EH (cell line): ENCODE data around the gene ARID2.

ENCODE experiments used
- DNase-seq: peaks from one replicate; pipeline ENCODE4 v3.0.0-alpha.2; 2015; ENCODE audit warnings: low read depth

Gene ARID2

DNA sequence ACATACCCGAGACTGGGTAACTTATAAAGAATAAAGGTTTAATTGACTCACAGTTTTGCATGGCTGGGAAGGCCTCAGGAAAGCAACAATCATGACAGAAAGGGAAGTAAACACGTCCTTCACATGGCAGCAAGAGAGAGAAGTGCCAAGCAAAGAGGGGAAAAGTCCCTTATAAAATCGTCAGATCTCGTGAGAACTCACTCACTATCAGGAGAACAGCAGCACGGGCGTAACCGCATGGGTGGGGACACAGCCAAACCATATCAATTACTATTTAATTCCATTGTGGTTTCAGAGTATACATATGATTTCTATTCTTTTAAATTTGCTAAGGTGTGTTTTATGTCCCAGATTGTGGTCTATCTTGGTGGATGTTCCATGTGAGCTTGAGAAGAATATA is 142.9 kb downstream of the ARID2 start:
- DNase-seq = no peak

DNA sequence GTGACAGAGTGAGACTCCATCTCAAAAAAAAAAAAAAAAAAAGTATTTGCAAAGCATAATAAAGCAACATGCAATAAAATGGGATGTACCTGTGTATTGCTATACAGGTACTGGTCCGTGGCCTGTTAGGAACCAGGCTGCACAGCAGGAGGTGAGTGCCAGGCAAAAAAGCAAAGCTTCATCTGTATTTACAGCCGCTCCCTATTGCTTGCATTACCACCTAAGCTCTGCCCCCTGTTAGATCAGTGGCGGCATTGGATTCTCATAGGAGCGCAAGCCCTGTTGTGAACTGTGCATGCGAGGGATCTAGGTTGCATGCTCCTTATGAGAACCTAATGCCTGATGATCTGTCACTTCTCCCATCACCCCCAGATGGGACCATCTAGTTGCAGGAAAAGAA is 147.6 kb downstream of the ARID2 start:
- no peak for DNase-seq

DNA sequence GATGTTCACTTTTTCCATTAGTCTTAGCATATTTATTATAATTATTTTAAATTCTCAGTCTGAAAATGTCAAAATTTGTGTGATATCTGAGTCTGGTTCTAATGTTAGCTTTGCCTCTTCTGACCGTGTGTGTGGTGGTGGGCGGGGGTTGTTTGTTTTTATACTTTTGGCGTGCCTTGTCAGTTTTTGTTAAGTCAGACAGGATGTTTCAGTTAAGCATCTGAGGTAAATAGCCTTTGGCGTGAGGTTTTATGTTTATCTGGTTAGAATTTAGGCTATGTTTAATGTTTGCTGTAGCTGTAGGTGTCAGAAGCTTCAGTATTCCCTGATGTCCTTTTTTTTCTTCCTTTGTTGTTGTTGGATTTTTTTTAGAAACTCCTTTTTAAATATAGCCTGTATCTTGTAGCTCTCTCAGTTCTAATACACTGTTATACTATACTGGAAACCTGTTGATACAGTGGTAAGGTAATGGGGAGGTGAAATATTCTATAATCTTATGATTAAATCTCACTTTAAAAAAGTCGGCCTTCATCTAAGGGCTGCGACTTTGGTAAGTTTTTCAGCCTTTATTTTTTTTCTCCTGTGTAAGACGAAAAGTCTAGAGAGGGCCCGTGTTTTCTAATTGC is 149.2 kb downstream of the ARID2 start:
- peak; percentile 13 for DNase-seq

DNA sequence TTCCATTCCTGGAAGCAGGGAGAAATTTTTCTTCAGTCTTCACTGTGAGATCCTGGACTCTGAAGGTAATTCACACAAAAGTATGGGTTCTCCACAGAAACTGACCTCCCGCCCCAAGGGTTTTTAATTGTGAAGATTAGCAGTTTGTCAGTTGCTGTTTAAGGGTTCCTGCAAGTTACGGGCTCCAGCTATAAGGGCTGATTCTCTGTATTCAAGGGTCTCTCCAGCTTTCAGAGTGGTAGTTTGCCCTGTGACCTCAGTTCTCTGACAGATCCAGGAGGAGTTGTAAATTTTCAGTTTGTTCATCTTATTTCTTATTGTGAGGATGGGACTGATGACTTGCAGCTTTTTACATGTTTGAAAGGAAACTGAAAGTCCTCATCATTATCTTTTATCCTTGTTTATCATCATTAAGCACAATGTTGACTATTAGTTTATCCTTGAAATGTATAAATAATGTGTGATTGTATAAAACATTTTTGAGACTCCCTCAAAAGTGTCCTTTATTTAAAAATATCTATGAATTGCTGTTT is 149.9 kb downstream of the ARID2 start:
- no peak for DNase-seq

DNA sequence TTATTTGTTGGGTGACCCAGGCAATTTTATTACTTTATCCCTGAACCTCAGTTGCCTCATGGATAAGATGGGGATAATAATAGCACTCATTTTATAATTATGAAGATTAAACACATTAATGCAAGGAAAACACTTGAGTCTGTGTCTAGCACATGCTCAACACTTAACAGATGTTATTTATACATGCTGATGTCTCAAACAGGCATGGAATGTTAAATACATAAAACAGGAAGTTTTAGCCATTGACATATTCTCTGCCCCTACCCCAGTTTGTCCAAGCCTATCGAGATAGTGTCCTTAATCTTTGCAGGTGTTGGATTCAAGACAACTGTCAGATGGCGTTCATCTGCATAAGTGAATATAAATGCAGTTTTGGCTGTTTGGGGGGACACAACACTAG is 151.0 kb downstream of the ARID2 start:
- DNase-seq = no peak

- no peak for DNase-seq
Measured at GRCh38 chr12:45883187-45883586, 153.7 kb downstream of the ARID2 start.

- DNase-seq = no peak
Measured at GRCh38 chr12:45886685-45887084, 157.2 kb downstream of the ARID2 start.

DNA sequence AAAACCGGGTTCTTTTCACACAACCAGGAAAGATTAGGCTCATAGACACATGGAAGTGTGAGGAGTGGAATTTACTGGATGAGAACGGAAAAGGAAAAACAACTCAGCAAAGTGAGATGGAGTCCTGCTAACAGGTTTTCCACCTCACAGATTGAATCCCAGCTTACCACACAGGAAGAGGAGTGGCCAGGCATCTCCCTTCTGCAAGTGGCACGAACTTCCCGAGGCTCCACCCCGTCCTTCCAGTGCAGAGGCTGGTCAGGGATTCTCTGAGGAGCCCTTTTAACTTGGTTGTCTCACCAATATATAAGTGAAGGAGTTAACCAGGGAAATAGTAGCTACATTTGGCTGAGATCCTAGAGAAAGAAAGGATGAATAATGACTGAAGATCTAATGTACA is 158.0 kb downstream of the ARID2 start:
- DNase-seq = no peak

GRCh38 chr12:45890276-45890675 is 160.8 kb downstream of the ARID2 start:
- no peak for DNase-seq

GRCh38 chr12:45893240-45893639 is 163.7 kb downstream of the ARID2 start:
- DNase-seq = peak; percentile 15

DNA sequence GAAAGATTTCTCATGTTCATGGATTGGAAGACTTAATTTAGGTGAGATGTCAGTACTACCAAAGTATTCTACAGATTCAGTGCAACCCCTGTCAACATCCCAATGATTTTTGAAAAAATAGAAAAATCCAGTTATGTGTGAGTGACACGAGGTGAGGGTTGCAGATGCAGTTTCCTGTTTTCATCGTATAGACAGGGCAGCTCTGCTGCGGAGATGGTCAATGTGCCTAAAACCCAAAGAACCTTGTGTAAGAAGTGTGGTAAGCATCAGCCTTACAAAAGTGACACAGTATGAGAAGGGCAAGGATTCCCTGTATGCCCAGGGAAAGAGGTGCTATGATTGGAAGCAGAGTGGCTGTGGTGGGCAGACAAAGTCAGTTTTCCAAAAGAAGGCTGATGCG is 166.5 kb downstream of the ARID2 start:
- DNase-seq = no peak

DNA sequence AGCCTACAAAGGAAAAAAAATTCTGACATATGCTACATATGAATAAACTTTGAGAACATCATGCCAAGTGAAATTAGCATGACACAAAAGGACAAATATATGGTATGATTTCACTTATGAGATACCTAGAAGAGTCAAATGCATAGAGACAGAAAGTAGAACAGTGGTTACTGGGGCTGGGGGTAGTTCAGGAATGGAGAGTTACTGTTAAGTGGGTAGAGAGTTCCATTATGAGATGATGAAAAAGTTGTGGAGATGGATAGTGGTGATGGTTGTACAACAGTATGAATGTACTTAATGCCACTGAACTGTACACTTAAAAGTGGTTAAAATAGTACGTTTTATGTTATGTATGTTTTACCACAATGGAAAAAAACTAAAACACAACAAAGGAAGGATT is 168.6 kb downstream of the ARID2 start:
- DNase-seq = no peak

- DNase-seq = no peak
Measured at GRCh38 chr12:45907955-45908354, 178.4 kb downstream of the ARID2 start.

GRCh38 chr12:45909041-45909713 is 179.7 kb downstream of the ARID2 start:
- no peak for DNase-seq

- DNase-seq = no peak
Measured at GRCh38 chr12:45912774-45913173, 183.3 kb downstream of the ARID2 start.

- no peak for DNase-seq
Measured at GRCh38 chr12:45913631-45914030, 184.1 kb downstream of the ARID2 start.

GRCh38 chr12:45914090-45914489 is 184.6 kb downstream of the ARID2 start:
- DNase-seq = peak; percentile 89

GRCh38 chr12:45915405-45915804 is 185.9 kb downstream of the ARID2 start:
- peak; percentile 22 for DNase-seq

DNA sequence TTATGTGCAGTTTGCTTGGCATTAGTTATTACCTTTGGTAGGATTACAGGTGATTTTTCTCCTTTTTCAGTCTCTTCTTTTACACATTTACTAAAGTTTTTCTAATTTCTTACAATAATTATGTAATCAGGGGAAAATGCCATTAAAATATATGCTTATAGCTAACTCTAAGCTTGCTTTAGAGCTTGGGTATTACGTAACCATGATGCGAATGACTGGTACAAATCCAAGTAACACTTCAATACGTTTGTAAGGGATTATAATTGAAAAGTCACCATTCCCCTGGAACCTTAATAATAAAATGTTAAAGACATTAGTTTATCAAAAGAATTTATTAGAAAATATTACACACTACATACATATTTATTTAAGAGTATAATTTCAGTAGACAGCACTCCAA is 189.3 kb downstream of the ARID2 start:
- no peak for DNase-seq

DNA sequence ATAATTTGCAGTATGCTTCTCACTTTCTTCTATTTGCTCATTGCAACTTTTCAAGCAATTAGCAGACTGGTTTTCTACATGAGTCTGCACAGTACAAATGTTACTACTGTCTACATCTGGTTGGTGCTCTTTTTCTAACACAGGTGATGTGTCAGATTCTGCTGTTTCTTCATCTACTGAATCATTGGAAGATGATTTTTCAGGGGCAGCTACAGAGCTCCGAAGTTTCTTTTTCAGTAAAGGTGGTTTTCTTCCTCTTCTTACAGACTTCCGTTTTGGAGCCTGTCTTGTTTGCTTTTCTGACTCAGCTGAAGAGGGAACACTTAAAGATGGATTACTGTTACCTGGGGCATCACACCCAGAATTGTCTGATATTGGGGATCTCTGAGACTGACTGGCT is 198.8 kb downstream of the ARID2 start:
- DNase-seq = no peak

DNA sequence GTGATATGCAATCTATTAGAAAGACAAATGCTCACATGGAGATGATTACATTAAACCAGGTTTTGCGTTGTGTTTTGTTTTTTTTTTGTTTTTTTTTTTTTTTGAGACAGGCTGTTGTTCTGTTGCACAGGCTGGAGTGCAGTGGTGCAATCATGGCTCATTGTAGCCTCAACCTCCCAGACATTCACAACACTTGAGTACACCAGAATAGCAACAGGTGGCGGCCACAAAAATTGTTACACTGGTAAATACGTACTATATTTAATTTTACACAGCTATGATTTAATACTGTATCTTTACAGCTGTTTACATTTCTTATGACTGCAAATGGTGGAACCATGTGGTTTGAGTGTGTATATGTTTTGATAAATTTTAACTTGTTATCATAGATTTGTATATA is 200.9 kb downstream of the ARID2 start:
- DNase-seq = no peak

DNA sequence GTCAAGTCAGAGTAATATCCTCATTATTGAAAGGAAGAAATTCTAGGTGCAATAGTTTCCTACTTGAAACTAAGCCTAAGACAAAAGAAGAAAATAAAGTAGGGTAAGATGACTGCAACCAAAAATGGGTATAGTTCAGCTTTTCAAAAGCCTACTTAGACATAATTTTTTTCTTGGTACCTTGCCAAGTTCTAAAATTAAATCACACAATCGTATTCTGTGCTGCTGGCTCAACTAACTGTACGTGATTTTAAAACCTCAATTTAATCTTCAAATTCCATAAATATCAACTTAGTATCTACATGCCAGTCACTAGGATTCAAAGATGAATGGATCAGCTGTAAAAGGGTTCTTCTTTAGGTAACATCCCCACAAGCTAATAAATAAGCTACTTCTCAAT is 204.0 kb downstream of the ARID2 start:
- no peak for DNase-seq

GRCh38 chr12:45934956-45935355 is 205.4 kb downstream of the ARID2 start:
- DNase-seq = no peak

GRCh38 chr12:45938566-45938965 is 209.1 kb downstream of the ARID2 start:
- DNase-seq = no peak
